ENCODE measurements around the gene CIAO3. TPM values are rescaled to one million over a fixed set of nuclear protein-coding genes. Genes with fewer than 3 reads are reported as not detected.
A peak's percentile ranks its signal among the peaks of the same experiment; 100 is the strongest.

The CIAO3 gene
- total and polyA plus RNA-seq, 2 experiments from 2014 or later: 43.3 to 67.7 TPM

GRCh38 chr16:739560-740458 is 988 bp downstream of the CIAO3 start:
- no peaks in the 10 kb centered on the region for H3K27me3 ChIP-seq
- H3K36me3 ChIP-seq: peaks cover 6% of the 10 kb centered on the region
- no peak for DNase-seq (ENCODE audit: low read depth in 1 of 2, low spot score in 1 of 2)
- no peaks in the 10 kb centered on the region for H3K4me1 ChIP-seq (ENCODE audit: low read depth)
- no peaks in the 10 kb centered on the region for H3K9me3 ChIP-seq (ENCODE audit: low read depth)
- peak overlapping the region; percentile 95 for H3K4me3 ChIP-seq
- no peak overlapping the region for H3K27ac ChIP-seq
- no peak for TF ChIP-seq CTCF (IDR thresholded peaks at IDR 0.05; ENCODE audit: low read depth, low read length)

- H3K36me3 ChIP-seq: peaks cover 6% of the 10 kb centered on the region
- no peak overlapping the region for H3K4me3 ChIP-seq
These were observed 3.8 kb downstream of the CIAO3 start for GRCh38 chr16:736936-737481.

GRCh38 chr16:735982-736453 is 4.8 kb downstream of the CIAO3 start:
- DNase-seq (ENCODE audit: low read depth in 1 of 2, low spot score in 1 of 2): no peak
- H3K27ac ChIP-seq: no peak overlapping the region
- TF ChIP-seq CTCF (IDR thresholded peaks at IDR 0.05; ENCODE audit: low read depth, low read length): no peak
- H3K27me3 ChIP-seq: no peaks in the 10 kb centered on the region
- no peak overlapping the region for H3K4me3 ChIP-seq
- no peaks in the 10 kb centered on the region for H3K9me3 ChIP-seq (ENCODE audit: low read depth)
- no peaks in the 10 kb centered on the region for H3K4me1 ChIP-seq (ENCODE audit: low read depth)
- H3K36me3 ChIP-seq: peaks cover 6% of the 10 kb centered on the region

More at GRCh38 chr16:736936-737481, 3.8 kb downstream of the CIAO3 start:
- Histone ChIP-seq H3K27me3 (no peaks in the 10 kb centered on the region), H3K27ac (no peak overlapping the region), H3K4me1 (ENCODE audit: low read depth) (no peaks in the 10 kb centered on the region), H3K9me3 (ENCODE audit: low read depth) (no peaks in the 10 kb centered on the region)
- no peak for DNase-seq (ENCODE audit: low read depth in 1 of 2, low spot score in 1 of 2)
- TF ChIP-seq CTCF (IDR thresholded peaks at IDR 0.05; ENCODE audit: low read depth, low read length): no peak

- TF ChIP-seq CTCF (IDR thresholded peaks at IDR 0.05; ENCODE audit: low read depth, low read length): no peak
- H3K36me3 ChIP-seq: peaks cover 6% of the 10 kb centered on the region
- no peak for DNase-seq (ENCODE audit: low read depth in 1 of 2, low spot score in 1 of 2)
- H3K27me3 ChIP-seq: no peaks in the 10 kb centered on the region
- H3K4me1 ChIP-seq (ENCODE audit: low read depth): no peaks in the 10 kb centered on the region
- H3K27ac ChIP-seq: no peak overlapping the region
- H3K4me3 ChIP-seq: no peak overlapping the region
- no peaks in the 10 kb centered on the region for H3K9me3 ChIP-seq (ENCODE audit: low read depth)
These were observed 5.6 kb downstream of the CIAO3 start for GRCh38 chr16:734981-735881.

- H3K9me3 ChIP-seq (ENCODE audit: low read depth): no peaks in the 10 kb centered on the region
- TF ChIP-seq CTCF (IDR thresholded peaks at IDR 0.05; ENCODE audit: low read depth, low read length): no peak
- H3K4me3 ChIP-seq: no peak overlapping the region
- H3K27me3 ChIP-seq: no peaks in the 10 kb centered on the region
- DNase-seq (ENCODE audit: low read depth in 1 of 2, low spot score in 1 of 2): no peak
- no peaks in the 10 kb centered on the region for H3K4me1 ChIP-seq (ENCODE audit: low read depth)
- peaks cover 6% of the 10 kb centered on the region for H3K36me3 ChIP-seq
- no peak overlapping the region for H3K27ac ChIP-seq
These were observed 6.4 kb downstream of the CIAO3 start for GRCh38 chr16:734208-734980.
